KMS-11 (cell line): Measurements from ENCODE around the gene MOV10L1.

ENCODE experiments used
- H2AFZ ChIP-seq: fragments of 200-600 bp; sonication (generic); 2 replicates; pipeline ENCODE4 v1.6.1; 2016; ENCODE audit warnings: antibody characterized with exemption, mixed run types, low read depth
- H3K27ac ChIP-seq: fragments of 200-600 bp; sonication (generic); 2 replicates; pipeline ENCODE4 v1.6.1; 2016; ENCODE audit warnings: mild to moderate bottlenecking, mixed run types
- H3K27me3 ChIP-seq: fragments of 200-600 bp; sonication (generic); 2 replicates; pipeline ENCODE4 v1.6.1; 2017; ENCODE audit warnings: mild to moderate bottlenecking, low read depth, mixed run types, moderate library complexity; ENCODE audit not compliant: insufficient read depth
- H3K36me3 ChIP-seq: fragments of 200-600 bp; sonication (generic); 2 replicates; pipeline ENCODE4 v1.6.1; 2017; ENCODE audit warnings: mild to moderate bottlenecking, mixed run types; ENCODE audit not compliant: insufficient read depth
- H3K4me1 ChIP-seq: fragments of 200-600 bp; sonication (generic); 2 replicates; pipeline ENCODE4 v1.6.1; 2016; ENCODE audit warnings: mild to moderate bottlenecking, low read depth, mixed run types; ENCODE audit not compliant: poor library complexity, severe bottlenecking
- H3K4me2 ChIP-seq: fragments of 200-600 bp; sonication (generic); 2 replicates; pipeline ENCODE4 v1.7.0; 2016; ENCODE audit warnings: mild to moderate bottlenecking, mixed run types
- H3K4me3 ChIP-seq: fragments of 200-600 bp; sonication (generic); IDR thresholded peaks from 2 replicates; pipeline ENCODE4 v1.6.1; 2017; ENCODE audit warnings: low read depth, low read length, mixed read lengths; ENCODE audit not compliant: insufficient read depth
- H3K79me2 ChIP-seq: fragments of 200-600 bp; sonication (generic); 2 replicates; pipeline ENCODE4 v1.6.1; 2016; ENCODE audit warnings: low read depth, mixed run types; ENCODE audit not compliant: insufficient read depth
- H3K9ac ChIP-seq: fragments of 200-600 bp; sonication (generic); 2 replicates; pipeline ENCODE4 v1.6.1; 2016; ENCODE audit warnings: mild to moderate bottlenecking, mixed run types
- H4K20me1 ChIP-seq: fragments of 200-600 bp; sonication (generic); 2 replicates; pipeline ENCODE4 v1.6.1; 2016; ENCODE audit warnings: mild to moderate bottlenecking, mixed run types; ENCODE audit not compliant: insufficient read depth
- TF ChIP-seq, protein P1 (sequence below): fragments of 200-600 bp; sonication (generic); conservative IDR thresholded peaks from 2 replicates; pipeline ENCODE4 v1.6.1; 2017; ENCODE audit warnings: low read depth, mild to moderate bottlenecking, antibody characterized with exemption, low read length, moderate library complexity, mixed read lengths

The MOV10L1 gene

DNA sequence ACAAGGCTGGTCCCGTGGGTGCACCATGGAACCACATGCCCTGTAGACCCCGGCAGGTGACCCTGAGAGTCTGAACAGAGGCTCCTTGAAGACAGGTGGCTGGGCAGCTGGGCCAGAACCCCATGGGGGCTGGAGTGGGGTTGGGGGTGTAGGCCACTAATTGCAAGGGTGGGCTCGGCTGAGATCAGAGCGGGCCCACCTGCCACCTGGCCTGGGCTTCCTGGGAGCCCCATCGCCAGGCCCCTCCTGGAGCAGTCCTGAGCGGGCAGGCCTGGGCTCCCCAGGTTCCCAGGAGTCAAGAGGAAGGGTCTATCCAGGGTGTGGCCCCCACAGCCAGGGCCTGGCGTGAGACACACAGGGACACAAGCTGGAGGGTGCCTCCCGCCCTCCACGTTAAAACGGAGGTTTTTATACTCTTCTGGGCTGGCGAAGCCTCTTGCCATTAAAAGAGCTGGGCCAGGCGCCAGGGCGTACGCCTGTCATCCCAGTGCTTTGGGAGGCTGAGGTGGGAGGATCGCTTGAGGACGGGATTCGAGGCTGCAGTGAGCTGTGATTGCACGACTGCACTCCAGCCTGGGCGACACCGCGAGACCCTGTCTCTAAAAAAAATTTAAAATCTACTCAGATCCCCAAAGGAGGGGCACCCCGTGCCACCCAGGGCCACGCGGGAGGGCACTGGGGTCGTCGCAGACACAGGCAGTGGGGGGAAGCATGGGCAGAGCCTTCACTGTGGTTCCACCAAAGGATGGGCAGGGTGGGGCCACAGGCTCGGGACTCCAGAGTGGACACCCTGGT is 91.1 kb downstream of the MOV10L1 start:
- Histone ChIP-seq H3K36me3 (no peaks in the 10 kb centered on the region), H3K27ac (no peak overlapping the region), H4K20me1 (no peaks in the 10 kb centered on the region), H3K4me2 (no peak overlapping the region), H2AFZ (no peak overlapping the region), H3K4me1 (no peaks in the 10 kb centered on the region), H3K4me3 (no peak overlapping the region), H3K79me2 (no peaks in the 10 kb centered on the region), H3K27me3 (no peaks in the 10 kb centered on the region), H3K9ac (no peak overlapping the region)
- TF ChIP-seq, protein P1, sequence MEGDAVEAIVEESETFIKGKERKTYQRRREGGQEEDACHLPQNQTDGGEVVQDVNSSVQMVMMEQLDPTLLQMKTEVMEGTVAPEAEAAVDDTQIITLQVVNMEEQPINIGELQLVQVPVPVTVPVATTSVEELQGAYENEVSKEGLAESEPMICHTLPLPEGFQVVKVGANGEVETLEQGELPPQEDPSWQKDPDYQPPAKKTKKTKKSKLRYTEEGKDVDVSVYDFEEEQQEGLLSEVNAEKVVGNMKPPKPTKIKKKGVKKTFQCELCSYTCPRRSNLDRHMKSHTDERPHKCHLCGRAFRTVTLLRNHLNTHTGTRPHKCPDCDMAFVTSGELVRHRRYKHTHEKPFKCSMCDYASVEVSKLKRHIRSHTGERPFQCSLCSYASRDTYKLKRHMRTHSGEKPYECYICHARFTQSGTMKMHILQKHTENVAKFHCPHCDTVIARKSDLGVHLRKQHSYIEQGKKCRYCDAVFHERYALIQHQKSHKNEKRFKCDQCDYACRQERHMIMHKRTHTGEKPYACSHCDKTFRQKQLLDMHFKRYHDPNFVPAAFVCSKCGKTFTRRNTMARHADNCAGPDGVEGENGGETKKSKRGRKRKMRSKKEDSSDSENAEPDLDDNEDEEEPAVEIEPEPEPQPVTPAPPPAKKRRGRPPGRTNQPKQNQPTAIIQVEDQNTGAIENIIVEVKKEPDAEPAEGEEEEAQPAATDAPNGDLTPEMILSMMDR: no peak

DNA sequence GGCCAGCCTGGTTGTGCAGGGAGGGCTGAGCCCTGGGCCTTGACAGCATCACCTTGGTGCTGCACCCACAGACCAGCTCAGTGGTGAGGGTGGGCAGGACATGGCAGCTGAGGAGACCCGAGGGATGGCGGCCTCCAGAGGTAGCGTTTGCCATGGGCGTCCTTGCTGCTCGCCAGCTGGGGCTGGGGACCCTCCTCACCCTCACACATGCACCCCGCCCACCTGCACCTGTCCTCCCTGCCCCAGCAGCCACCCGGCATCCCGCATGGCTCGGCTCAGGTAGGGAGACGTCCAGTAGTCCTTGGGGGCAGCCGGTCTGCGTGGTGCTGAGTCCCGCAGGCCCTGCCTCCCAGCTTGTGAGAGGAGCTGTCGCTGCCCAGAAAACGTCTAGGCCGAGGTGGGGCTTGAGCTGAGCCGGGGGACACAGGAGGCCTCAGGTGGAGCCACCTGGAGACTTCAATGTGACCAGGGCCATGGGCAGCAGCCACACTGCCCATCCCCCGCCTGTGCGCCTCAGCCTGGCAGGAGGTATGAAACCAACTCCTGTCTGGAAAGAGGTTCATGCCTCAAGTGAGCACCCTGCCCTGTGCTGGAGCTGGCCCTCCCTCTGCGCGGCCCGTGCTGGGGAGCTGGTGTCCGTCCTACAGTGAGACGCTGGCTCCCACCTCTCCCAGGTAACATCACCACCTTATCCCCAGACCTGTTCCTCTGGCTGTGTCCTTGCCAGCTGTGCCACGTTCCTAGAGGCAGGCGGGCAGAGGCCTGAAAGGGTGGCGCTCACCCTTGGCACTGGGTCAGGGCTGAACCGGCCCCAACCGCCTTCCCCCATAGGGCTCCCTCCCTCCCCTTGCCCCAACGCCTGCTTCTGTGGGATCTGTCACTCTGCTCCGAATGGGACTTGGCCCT is 92.6 kb downstream of the MOV10L1 start:
- Histone ChIP-seq H3K4me2 (no peak overlapping the region), H4K20me1 (no peaks in the 10 kb centered on the region), H3K9ac (no peak overlapping the region), H2AFZ (no peak overlapping the region), H3K4me3 (no peak overlapping the region), H3K36me3 (no peaks in the 10 kb centered on the region), H3K4me1 (peaks cover 3% of the 10 kb centered on the region), H3K79me2 (peaks cover 13% of the 10 kb centered on the region; the same call in 1 of the 2 replicates), H3K27me3 (no peaks in the 10 kb centered on the region), H3K27ac (no peak overlapping the region)
- TF ChIP-seq, protein P1: no peak

DNA sequence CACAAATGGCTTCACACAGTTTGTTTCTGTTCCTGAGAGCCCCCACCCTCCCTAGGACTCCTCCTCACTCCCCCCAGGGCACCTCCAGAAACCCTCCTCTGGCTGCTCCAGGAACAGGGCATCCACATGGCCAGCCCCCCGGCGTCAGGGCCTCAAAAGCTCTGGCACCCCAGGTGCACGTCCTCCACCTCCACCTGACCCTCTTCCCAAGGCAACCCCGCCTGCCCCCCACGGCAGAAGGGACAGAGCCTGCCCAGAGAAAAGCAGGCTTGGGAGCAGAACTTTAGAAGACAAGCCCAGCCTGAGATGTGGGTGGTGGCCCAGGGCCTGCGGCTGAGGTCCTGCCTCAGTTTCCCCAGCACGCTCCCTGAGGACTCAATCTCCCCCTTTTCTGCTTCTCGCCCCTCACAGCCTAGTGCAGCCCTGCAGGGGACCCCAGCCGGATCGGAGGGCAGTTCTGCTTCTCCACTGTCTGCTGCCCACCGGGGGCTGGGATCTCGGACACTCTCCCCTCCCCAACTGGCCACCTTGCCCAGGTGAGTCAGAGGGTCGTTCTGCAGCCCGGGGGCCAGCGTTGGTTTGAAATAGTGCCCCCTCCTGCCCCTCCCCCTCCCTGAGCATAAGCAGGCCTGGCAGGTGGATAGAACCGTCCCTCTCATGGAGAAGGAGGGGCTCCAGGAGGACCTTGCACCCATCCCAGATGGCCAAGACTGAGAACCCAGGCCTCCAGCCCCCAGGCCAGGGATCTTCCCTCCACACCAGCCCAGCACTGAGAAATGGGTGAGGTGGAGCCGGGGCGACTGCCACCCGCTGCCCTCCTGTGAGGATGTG is 93.5 kb downstream of the MOV10L1 start:
- Histone ChIP-seq H3K4me1 (peaks cover 12% of the 10 kb centered on the region), H3K4me3 (no peak overlapping the region), H3K4me2 (no peak overlapping the region), H3K79me2 (peaks cover 22% of the 10 kb centered on the region), H3K36me3 (no peaks in the 10 kb centered on the region), H3K27me3 (no peaks in the 10 kb centered on the region), H3K27ac (no peak overlapping the region), H4K20me1 (no peaks in the 10 kb centered on the region), H3K9ac (no peak overlapping the region), H2AFZ (no peak overlapping the region)
- TF ChIP-seq, protein P1: no peak
